Measurements from ENCODE around the gene KRT82.

GRCh38 chr12:52432559-52433207 is 26.5 kb upstream of the KRT82 start:
- TF ChIP-seq SUZ12 (IDR thresholded peaks at IDR 0.05) (no peak), LEF1 (IDR thresholded peaks at IDR 0.05; ENCODE audit: borderline replicate concordance) (no peak), SP1 (IDR thresholded peaks at IDR 0.05) (no peak), FOXM1 (IDR thresholded peaks at IDR 0.05; ENCODE audit: borderline replicate concordance) (no peak), FOXK2 (IDR thresholded peaks at IDR 0.05) (no peak), BHLHE40 (IDR thresholded peaks at IDR 0.05; ENCODE audit: borderline replicate concordance) (no peak), ELF4 (IDR thresholded peaks at IDR 0.05) (no peak), ZNF384 (IDR thresholded peaks at IDR 0.05) (no peak), FOXA1 (IDR thresholded peaks at IDR 0.05) (no peak), CTBP1 (IDR thresholded peaks at IDR 0.05; ENCODE audit: borderline replicate concordance) (no peak), TARDBP (IDR thresholded peaks at IDR 0.05) (no peak), ARNT (IDR thresholded peaks at IDR 0.05) (no peak), NFRKB (IDR thresholded peaks at IDR 0.05) (no peak)
